ENCODE results near the gene RANBP3.
A peak's percentile ranks its signal among the peaks of the same experiment; 100 is the strongest.
"Not testable (repeated sequence)": the region's sequence is repeated elsewhere in the genome, so short reads cannot be mapped to it uniquely, and the experiment has no call there.

Gene RANBP3

GRCh38 chr19:5963259-5963658 is 14.7 kb downstream of the RANBP3 start:
- not testable (repeated sequence) for DNase-seq

- DNase-seq, result peak; percentile 69
Measured at GRCh38 chr19:5961969-5962945, 15.7 kb downstream of the RANBP3 start.

- not testable (repeated sequence) for DNase-seq
Measured at GRCh38 chr19:5961641-5961968, 16.3 kb downstream of the RANBP3 start.

GRCh38 chr19:5960005-5961001 is 17.6 kb downstream of the RANBP3 start:
- no peak for DNase-seq

GRCh38 chr19:5959260-5960004 is 18.5 kb downstream of the RANBP3 start:
- no peak for DNase-seq

- no peak for DNase-seq
Measured at GRCh38 chr19:5958851-5959122, 19.2 kb downstream of the RANBP3 start.

- DNase-seq, result no peak
Measured at GRCh38 chr19:5958074-5958850, 19.7 kb downstream of the RANBP3 start.

GRCh38 chr19:5957170-5957569 is 20.8 kb downstream of the RANBP3 start:
- no peak for DNase-seq

- DNase-seq, result no peak
Measured at GRCh38 chr19:5956728-5957127, 21.2 kb downstream of the RANBP3 start.

GRCh38 chr19:5956323-5956722 is 21.6 kb downstream of the RANBP3 start:
- no peak for DNase-seq

- no peak for DNase-seq
Measured at GRCh38 chr19:5955636-5955935, 22.4 kb downstream of the RANBP3 start.

- no peak for DNase-seq
Measured at GRCh38 chr19:5954293-5954692, 23.6 kb downstream of the RANBP3 start.

- peak; percentile 55 for DNase-seq
Measured at GRCh38 chr19:5953680-5954213, 24.2 kb downstream of the RANBP3 start.

- peak; percentile 57 for DNase-seq
Measured at GRCh38 chr19:5953030-5953589, 24.8 kb downstream of the RANBP3 start.

- no peak for DNase-seq
Measured at GRCh38 chr19:5952193-5953029, 25.5 kb downstream of the RANBP3 start.

GRCh38 chr19:5951338-5951861 is 26.5 kb downstream of the RANBP3 start:
- peak; percentile 40 for DNase-seq

GRCh38 chr19:5950741-5951140 is 27.2 kb downstream of the RANBP3 start:
- DNase-seq, result no peak

- no peak for DNase-seq
Measured at GRCh38 chr19:5949792-5950305, 28.1 kb downstream of the RANBP3 start.

GRCh38 chr19:5948752-5949564 is 29.0 kb downstream of the RANBP3 start:
- DNase-seq, result no peak
